CD4-positive, alpha-beta T cell treated with Interleukin-4 for 1 hour (primary cell): ENCODE measurements around the gene MED13L.
"Not testable (repeated sequence)": the region's sequence is repeated elsewhere in the genome, so short reads cannot be mapped to it uniquely, and the experiment has no call there.

Source experiments
- DNase-seq, 2 donors: peaks; one replicate each; pipeline ENCODE4 v3.0.0-alpha.2; 2020 to 2022

Gene MED13L

DNA sequence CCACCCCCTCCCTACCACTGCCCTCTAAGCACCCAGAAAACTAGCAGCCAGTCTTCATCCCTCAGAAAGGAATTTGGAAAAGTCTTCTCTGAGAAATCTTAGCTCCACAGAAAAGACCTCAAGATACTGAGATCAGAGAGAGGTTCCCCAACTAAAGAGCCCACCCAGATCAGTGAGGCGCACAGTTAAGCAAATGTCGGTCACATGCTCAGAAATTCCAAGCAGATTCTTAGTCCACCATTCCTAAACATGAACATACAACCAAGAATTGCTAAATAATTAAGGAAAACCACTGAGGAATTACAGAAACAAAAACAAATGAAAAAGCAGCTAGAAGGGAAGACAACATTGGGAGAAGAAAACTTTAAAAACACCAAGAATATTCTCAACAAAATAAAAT lies 32.3 kb downstream of the MED13L start:
- no peak for DNase-seq

DNA sequence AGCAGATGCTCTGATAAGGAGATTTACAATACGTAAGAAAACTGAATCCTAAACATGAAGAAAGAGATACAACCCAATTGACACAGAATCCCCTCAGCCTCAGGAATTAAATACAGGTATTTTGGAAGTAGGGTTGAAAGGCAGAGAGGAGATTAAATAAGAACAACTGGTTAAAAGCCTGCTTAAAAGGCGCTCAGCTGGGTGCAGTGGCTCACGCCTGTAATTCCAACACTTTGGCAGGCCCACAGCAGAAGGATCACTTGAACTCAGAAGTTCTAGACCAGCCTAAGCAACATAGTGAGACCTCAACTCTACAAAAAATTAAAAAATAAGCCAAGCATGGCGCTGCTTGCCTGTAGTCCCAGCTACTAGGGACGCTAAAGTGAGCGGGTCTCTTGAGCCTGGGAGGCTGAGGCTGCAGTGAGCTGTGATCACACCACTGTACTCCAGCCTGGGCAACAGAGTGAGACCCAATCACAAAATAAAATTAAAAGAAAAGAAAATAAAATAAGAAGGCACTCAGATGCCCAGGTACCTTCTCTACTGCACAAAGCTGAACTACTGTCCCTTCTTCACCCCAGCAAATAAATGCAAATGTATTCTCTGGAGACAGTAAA lies 32.9 kb downstream of the MED13L start:
- no peak for DNase-seq

DNA sequence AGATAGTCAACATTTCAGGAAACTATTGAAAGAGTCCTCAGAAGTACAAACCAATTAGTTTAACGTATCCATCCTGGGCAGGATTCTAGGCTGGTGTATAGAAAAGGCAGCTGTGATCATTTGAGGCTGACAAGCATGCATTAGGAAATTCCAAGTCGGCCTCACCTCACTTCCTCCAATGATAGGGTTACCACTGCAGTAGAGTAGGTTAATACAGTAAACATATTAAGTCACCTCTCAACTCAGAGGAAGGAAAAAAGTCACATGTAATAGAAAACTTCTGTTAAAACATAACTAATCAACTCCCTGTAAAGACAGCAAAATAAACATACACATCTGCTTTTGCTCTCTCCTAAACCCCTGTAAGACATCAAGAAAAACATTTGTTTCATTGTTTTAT lies 33.5 kb downstream of the MED13L start:
- DNase-seq = no peak

DNA sequence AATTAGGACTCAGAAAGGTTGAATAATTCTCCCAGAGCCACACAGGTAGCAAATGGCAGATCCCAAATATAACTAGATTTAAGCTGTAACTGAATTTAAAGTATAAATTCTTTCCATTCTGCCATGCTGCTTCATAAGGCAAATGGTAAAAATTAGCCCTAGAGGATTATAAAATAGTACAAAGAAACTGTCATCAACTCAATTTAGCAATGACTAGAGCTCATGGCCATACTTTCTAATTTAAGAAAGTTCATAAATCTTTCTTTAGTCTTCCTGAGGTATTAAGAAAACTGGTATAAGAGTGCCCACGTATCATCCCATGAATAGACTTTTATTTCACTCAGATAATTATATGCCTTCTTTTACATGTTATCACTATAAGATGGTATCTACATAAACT lies 34.8 kb downstream of the MED13L start:
- DNase-seq = no peak

DNA sequence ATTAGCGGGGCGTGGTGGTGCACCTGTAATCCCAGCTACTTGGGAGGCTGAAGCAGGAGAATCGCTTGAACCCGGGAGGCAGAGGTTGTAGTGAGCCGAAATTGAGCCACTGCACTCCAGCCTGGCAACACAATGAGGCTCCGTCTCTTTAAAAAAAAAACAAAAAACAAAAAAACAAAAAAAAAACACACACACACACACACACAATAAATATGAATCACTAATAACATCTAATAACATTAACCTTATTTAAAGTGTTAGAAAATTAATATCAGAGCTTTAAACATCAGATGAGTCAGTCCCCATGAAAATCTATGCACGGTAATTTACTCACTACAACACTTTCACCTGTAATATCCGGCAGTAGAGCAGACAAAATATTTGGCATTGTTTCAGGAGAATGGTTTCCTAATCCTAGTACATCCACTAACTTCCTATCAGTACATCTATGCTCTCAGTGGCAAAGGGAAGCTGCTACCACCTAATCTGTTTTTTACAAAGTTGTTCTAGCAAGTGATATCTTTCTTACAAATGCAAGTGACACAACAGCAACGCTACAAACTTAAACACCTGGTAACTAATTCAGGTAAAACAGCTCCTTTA lies 36.2 kb downstream of the MED13L start:
- DNase-seq = no peak

DNA sequence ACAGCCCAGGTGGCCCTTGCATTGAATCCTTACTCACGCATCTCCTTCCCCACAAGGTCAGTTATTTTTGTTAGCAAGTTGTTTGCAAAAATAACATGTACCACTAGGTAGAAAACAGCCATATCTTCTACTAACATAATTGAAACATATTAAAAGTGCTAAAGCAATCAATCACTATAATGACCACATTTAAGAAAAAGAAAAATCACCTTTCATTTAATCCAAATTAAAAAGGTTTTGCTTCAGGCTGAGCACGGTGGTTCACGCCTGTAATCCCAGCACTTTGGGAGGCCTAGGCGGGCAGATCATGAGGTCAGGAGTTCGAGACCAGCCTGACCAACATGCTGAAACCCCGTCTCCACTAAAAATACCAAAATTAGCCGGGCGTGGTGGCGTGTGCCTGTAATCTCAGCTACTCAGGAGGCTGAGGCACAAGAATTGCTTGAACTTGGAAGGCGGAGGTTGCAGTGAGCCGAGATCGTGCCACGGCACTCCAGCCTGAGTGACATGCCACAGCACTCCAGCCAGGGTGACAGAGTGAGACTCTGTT lies 38.8 kb downstream of the MED13L start:
- DNase-seq = not testable (repeated sequence)

DNA sequence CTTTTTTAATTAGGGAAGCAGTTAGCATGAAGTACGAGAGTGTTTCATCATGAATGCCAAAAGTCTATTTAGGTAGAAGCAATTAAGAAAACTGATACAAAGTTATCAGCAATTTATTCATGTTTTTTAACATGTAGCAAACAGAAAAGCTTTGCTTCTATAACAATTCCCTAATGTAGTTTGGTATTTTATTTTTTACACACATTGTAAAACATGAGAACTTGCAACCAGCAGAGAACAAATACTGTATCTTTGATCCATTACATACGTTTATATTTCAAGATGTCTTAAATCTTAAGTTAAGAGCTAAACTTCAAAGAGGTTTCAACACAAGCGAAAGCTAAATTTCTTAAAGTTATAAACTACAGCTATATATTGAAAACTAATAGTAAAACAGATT lies 39.3 kb downstream of the MED13L start:
- DNase-seq = no peak

DNA sequence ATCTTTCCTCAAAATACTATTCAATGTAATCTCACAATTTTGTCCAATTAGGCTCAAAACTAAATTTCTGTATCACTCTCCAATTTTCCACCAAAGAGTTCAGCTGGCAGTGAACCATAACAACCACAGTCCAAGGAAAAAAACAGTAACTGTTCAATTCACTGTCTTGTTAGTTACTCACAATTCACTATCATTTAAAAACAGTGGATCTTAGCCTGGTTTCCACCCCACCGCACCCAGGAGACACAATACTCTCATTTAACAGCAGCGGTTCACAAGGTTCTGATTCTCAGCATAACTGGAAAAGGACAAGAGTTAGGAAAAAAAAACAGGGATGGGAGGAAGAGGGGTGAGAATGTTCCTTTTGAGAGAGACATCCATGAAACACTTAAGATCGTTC lies 40.5 kb downstream of the MED13L start:
- no peak for DNase-seq

DNA sequence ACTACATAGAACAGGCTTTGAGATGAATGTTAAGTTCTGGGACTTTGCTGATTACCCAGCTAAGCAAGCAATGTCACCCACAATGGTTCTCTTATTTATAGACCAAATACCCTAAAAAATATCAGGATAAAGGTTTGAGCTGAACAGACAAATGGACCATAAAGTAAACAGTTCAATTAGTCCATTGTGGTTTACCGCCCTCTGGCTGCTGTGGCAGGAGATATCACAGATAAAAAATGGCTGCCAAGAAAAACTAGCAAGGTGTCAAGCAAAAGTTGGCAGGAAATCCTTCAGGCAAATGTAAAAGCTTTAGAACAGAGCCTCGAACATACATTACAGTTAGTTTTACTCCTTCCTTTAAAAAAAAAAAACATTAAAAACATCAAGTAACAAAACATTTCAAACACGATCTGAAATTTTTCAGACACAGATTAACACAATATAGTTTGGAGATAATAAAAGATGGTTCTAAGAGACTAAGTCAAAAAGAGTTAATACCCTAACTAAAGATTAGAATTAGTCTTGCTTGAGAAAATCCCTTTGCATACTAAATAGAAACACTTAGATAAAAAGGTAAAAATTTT lies 41.3 kb downstream of the MED13L start:
- DNase-seq = peak; percentile 49 to 64

DNA sequence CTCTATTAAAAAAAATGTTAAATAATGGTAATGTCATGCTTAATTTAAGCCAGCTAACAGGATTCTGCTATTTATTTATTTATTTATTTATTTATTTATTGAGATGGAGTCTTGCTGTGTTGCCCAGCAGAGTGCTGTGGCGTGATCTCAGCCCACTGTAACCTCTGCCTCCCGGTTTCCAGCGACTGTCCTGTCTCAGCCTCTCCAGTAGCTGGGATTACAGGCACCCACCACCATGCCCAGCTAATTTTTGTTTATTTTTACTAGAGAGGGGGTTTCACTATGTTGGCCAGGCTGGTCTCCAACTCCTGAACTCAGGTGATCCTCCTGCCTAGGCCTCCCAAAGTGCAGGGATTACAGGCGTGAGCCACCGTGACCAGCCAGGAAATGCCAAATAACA lies 43.3 kb downstream of the MED13L start:
- not testable (repeated sequence) for DNase-seq

DNA sequence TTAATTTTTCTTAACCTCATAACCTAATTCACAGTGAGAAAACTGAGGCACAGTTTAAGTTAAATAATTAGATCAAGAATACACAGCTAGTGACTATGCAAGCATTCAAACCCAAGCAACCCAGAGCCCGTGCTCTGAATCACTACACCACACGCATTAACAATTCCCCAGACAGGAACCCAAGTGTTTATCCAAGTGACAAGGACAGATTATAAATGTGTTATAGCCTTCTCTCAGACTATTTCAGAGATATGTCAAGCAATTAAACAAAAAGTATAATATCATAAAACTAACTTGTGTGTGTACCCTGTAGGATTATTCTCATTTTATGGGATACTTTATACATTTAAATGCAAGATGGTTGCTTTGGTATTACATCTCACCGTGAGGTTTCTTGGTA lies 43.8 kb downstream of the MED13L start:
- no peak for DNase-seq

DNA sequence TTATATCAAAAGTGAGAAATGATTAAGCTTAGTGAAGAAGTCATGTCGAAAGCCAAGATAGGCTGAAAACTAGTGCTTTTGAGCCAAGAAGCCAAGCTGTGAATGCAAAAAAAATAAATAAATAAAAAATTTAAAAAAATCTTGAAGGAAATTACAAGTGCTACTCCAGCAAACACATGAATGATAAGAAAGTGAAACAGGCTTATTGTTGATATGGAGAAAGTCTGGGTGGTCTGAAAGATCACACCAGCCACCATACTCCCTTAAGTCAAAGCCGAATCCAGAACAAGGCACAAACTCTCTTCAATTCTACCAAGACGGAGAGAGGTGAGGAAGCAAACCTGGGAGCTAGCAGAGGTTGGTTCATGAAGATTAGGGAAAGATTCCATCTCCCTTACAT lies 49.7 kb downstream of the MED13L start:
- no peak for DNase-seq

DNA sequence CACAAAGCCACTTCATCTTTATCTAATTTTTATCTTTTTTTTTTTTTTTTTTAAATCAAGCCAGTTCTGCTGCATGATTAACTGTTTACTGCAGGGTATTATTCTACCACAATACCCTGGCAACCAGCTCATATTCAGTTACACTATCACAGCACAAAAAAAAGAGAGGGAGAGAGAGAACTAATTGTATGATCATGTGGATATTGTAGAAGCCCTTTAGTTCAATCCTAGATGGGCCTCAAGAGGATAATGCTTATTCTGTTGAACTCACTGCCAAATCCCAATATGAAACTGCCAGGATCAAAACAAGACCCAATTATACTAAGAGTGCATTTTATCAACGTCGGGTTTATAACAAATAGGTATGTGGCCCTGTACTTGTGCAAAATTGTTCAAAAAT lies 51.5 kb downstream of the MED13L start:
- DNase-seq = no peak

DNA sequence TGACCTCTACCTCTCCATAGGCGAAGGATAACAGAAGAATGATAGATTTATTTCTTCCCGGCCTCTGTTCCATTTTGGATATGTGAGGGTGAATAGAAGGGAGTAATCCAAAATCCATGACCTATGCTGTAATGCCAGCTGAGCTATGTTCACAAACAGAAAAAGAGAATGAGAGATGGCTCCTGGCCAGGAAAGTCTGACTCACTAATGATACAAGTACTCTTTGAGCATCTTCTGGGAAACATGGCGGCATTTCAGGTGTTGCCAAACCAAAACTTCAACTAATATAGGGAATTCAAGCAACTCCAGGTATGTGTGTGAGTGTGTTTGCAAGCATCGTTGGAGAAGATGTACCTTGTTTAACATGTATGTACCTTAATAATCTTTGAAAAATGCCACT lies 55.1 kb downstream of the MED13L start:
- DNase-seq = no peak

DNA sequence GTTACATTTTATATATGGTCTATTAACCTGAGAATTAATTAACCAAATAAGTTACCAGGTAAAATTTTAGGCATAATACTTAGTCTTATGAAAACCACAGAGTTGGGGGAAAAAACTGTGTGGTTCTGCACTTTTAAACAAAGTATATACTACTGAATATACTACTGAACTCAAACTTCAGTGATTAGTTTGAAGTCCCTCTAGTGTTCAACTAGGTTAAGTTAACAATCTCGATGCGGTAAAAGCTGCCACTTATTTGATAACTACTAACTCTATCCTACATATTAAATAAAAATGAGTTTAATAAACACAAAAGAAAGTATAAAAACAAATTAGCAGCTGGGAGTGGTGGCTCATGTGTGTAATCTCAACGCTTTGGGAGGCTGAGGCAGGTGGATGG lies 56.7 kb downstream of the MED13L start:
- no peak for DNase-seq

DNA sequence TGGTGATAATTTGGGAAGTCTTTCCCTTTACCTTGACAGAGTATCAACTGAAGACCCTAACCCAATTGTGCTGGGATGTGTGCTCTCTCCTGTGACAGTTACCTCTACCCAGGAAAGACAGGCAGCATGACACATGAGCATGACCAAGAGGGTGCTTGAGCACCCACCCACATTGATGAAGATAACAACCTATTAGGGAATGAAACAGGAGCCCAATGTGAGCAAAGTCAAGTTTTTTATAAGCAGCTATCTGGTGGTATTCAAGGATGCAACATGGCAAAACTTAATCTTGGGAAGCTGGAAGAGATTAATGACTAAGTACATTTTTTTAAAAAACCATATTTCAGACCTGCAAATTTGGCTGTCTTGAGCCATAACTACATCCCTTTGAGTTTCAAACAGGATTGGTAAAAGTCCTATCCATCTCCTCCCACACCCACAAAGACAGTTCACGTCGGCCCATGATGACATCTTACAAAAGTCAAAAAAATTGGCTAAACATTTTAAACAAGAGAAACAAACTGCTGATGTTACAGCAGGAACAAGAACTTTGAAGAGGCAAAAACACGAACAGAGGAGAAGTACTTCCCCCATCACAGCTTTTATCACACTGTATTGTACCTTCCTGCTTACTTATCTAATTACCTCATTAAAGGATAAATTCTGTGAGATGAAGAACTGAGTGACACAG lies 60.3 kb downstream of the MED13L start:
- DNase-seq = no peak

DNA sequence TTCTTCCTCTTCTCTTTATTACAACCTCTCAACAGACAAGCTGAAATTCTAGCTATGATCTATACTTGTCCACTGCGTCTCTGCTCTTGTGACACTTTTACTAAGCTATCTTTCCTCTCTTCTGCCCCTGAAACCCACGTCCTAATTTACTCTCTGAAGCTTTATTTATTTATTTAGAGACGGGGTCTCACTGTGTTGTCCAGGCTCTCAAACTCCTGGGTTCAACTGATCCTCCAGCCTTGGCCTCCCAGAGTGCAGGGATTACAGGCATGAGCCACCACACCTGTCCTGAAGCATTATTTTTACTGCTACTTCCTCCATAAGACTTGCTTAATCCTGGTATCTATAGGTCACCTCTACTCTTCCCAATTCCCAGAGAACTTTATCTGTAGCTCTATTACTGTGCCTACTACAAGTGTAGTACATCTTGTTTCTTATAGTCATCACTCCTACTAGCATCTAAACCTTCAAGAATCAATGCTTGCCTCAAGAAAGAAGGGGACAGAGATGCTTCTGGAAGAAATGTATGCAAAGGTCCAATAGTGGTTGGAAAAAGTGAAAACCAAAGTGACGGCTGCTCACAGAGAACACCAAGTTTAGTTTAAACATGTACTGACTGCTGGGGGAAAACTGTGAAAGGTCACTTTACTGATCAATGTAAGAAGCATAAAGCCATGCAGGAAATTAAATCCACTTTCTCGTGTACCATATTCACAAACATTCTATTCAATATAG lies 61.3 kb downstream of the MED13L start:
- no peak for DNase-seq

DNA sequence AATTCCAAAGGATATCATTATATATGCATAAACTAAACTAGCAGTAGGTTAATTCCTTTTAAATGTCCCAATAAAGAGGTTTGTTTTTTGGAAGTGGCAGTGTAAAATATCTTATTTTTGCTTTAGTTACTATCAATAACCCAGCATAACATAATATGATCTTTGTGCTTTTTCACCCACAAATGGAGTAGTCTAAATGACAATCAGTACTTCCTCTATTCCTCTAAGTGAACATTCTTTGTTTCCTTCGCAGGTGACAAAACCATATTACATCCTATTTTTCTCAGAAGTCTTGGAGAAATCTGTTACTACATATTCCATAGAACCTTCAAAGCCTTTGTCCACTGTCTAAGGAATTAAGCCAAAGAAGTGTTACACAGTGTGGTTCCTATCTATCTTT lies 62.5 kb downstream of the MED13L start:
- DNase-seq = no peak

DNA sequence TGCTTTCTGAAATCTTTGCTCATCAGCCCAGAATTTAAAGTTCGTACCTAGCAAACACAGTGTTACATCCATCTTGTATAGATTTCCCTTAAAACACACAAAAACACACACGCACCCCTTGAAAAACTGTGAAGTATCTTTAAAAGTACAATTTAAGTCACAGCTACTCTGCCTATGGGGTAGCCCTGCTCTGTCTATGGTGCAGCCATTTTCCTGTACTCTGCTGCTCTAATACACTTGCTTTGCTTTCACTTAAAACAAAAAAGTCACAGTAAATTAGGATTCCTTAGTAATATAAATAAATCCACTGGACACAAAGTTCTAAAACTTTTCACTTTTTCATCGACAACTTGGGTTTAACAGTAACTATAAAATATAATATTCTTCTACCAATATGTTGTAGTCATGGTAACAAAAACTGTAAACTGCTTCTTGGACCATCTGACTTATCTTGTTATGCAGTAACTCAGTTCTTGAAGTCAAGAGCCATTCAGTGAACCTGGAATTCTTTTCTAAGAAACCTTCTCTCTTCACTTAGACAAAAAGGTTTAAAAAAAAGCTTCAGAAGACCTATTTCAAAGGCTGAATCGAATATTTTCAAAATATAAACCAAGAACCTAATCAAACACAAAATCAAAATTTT lies 63.5 kb downstream of the MED13L start:
- DNase-seq = peak in 1 of 2 donors; percentile 9

DNA sequence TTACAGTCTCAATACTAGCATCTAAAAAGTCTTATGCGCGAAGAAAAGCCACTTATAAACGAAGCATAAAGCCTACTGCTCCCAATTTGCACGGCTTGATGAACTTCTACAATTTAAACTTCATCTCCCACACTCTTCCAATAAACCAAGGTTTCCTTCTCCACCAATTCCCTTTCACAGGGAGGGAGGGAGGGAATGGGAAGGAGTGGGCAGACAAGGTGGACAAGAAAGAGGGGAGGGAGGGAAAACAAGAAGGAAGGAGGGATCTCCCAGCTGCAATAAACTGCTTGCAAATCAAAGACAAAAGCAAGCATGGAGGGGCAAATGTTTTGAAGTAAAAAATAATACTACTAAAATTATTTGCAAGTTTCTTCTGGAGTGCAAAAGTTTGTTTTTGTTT lies 64.5 kb downstream of the MED13L start:
- DNase-seq = no peak

DNA sequence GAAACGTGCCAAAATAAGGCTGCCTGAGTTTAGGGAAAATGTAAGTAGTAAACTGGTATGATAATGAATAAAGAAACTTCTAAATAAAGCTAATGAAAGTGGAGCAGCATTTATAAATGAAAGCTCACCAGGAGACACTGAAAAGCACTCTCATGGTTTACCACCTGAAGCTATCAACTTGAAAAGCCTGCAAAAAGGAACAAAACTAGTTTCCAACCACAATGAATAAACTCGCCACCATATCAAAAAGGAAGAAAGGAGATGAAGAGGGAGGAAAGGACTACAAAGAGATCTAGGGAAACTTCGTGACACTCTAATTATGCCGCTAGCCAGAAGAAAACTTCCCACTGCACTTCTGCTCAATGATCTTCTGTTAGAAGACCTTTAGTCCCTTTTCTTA lies 66.7 kb downstream of the MED13L start:
- no peak for DNase-seq

DNA sequence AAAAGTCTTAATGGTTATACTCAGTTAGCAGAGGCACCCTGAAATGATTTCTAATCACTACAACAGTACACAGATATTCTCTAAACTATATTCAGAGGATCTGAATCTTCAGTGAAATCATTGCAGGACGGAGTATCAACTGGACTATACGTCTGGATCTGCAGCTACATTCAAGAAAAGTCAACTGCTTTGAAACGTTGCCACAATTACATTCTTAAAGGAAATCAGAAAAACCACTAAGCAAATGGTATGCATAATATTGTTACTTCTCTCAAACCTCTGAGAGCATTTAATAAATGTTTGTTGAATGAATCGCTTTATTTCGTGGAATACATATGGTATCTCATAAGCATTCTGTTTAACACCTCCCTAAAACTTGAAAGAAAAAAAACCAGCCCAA lies 67.4 kb downstream of the MED13L start:
- no peak for DNase-seq

DNA sequence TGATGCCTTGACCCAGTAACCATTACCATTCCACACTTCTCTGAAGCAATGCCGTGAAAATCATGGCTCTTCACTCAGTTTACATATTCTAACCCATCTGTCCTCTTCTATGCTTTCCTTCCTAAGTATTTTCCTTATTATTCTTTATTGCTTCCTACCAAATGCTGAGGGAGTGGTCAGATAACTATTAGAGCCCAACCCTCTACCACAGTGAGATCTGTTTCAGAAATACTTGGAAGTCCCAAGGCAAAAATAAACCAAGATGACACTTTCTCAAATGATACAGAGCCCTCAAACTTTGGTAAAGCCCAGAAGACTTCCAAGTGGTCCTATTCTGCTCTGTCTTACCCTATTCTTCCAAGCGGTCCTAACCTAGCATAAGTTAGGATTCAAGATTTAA lies 68.0 kb downstream of the MED13L start:
- no peak for DNase-seq
